ENCODE measurements around the gene TMEM38B.

GRCh38 chr9:105678781-105679180 lies 15.6 kb upstream of the TMEM38B start:
- TF ChIP-seq CTCF (IDR thresholded peaks at IDR 0.05) (no peak), POLR2A (IDR thresholded peaks at IDR 0.05) (no peak)
